Activated CD4-positive, alpha-beta T cell treated with anti-CD3 and anti-CD28 coated beads, Interleukin-10, Interleukin-2, amounts not matched to agents 100 ng/mL and 50 ng/mL, durations not matched to agents 16 hours and 8 hours (primary cell): Measurements from ENCODE around the gene FGD6.
A peak's percentile ranks its signal among the peaks of the same experiment; 100 is the strongest.
"Not testable (repeated sequence)": the region's sequence is repeated elsewhere in the genome, so short reads cannot be mapped to it uniquely, and the experiment has no call there.

ENCODE experiments used
- DNase-seq: peaks from one replicate; pipeline ENCODE4 v3.0.0-alpha.2; 2020

The FGD6 gene

DNA sequence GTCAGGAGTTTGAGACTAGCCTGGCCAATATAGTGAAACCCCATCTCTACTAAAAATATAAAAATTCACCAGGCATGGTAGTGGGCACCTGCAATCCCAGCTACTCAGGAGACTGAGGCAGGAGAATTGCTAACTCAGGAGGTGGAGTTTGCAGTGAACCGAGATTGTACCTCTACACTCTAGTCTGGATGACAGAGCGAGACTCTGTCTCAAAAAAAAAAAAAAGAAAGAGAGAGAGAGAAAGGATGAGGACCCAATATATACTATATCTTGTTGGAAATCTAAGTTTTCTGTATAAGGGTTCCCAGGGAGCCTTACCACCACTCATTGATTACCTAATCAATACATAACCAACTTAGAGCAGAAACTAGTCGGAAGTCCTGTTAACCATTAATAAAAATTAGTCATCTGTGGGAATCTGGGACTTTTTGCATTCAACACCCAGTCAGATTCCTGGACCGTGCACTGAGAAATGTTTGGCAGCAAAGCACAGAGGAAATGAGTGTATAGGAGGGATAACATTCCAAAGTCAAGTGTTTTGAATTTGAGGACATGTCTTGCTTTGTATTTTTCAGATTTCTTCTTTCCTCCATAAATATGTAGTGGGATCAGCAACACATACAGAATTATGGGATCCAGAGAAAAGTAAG, 99.0 kb downstream of the FGD6 start:
- DNase-seq, result no peak

DNA sequence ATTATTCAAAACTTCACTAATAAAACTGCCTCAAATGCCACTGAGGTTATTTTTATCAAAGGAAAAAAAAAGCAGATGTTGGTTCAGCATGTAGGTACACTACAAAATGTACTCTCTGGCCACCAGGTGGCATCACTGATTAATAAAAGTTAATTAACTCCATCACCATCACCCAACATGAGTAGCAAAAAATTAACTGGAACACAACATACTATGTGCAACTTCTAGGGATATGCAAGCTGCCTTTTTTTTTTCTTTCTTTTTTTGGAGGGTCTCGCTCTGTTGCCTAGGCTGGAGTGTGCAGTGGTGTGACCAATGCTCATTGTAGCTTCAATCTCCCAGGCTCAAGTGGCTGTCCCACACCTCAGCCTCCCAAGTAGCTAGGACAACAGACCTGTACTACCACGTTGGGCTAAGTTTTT, 100.1 kb downstream of the FGD6 start:
- DNase-seq, result peak; percentile 70

DNA sequence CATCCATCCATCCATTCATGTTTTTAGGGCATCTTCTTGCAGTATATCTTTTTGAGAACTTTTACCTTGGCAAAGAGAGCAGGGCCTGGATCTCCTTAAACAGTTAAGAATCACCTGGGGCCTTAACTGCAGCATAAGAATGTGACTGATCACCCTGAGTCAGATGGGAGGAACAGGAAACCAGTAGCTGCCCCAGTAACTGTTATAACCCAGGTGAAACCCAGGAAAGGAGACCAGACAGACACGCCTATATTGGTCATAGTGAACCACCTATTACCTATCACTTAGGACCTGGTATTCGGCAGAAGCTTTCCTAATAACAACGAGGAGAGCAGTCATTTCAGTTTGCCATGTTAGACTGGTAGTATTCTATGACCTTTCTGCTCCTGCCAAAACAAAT, 100.5 kb downstream of the FGD6 start:
- peak; percentile 16 for DNase-seq

DNA sequence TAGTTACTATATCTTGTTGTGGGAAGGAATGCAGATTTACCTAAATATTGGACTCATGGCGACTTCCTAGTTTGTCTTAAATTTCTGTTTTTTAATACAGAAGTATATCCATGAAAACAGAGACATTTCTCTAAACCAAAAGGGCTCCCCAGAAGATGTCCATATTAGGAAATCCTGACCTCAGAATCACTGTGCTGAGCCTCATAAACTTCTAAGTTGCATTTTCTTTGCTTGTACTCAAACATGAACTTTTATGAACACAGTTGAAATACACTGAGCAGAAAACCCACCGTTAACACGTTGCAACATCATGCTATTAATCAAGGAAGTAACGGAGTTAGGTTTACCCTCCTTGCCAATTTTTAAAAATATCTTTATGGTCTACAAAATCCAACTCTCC, 100.9 kb downstream of the FGD6 start:
- DNase-seq, result no peak

DNA sequence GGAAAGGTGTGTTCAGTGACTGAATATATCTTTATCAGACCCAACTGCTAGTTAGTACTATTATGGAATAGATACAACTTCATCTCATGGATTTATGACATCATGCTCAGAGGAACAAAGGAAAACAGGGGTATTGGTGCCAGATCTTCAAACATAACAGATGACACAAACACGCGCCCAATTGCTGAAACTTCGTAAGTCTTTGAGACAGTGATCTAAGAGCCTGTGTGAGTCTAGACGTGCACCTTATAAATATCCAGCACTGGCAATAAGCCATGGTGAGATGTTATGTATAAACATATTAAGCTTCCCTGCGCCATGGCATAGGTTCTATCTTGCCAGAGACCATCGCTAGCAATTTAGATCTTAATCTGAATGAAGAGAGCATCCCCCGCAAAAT, 101.6 kb downstream of the FGD6 start:
- no peak for DNase-seq

DNA sequence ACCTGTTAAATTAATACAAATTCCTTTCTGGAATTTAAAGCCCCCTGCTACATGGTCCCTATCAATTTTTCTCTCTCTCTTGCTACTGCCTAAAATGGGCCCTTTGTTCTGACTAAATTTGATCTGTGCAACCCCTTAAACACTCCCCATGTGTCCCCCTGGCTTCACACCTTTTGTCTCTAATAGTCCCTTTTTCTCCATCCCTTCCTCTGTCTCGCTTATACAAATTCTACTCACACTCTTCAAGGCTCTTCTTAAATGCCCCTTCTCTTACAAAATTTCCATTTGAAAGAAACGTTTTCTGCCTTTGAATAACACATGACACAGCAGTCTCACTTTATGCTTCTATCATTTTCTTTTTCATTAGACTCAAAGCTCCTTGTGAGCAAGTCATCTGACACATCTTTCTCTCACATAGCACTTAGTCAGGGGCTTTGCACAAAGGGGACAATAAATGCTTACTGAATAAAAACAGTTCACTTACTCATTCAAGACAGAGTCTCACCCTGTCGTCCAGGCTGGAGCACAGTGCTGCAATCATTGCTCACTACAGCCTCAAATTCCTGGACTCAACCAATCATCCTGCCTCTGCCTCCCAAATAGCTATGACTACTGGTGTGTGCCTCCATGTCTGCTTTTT, 102.4 kb downstream of the FGD6 start:
- peak; percentile 6 for DNase-seq

DNA sequence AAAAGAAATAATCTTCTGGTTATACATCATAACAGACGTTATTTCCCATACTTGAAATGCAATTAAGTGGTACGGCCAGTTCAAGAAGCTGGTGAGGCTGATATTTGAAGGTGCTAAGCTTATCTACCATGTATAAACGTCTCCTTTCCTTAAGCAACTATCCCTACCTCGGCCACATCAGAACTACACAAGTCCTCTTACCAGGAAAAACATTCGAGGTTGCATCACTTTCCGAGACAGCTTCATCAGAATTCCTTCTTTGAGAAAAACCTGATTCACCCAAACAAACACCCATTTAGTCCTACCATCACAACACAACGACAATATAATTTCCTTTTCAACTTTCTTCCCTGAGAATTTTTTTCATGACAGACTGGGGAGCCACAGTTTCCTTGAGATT, 109.9 kb downstream of the FGD6 start:
- DNase-seq, result no peak

DNA sequence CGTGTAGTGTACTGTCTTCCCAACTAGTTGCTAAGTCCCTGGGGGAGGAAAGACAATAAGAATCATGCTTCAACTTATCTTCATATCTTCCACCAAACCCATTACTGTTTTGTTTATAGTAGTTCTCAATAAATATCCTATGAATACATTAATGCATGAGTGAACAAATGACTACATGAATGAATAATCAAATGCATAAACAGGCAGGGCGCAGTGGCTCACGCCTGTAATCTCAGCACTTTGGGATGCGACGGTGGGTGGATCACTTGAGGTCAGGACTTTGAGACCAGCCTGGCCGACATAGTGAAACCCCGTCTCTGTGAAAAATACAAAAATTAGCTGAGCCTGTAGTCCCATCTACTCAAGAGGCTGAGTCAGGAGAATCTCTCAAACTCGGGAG, 111.7 kb downstream of the FGD6 start:
- peak; percentile 10 for DNase-seq

DNA sequence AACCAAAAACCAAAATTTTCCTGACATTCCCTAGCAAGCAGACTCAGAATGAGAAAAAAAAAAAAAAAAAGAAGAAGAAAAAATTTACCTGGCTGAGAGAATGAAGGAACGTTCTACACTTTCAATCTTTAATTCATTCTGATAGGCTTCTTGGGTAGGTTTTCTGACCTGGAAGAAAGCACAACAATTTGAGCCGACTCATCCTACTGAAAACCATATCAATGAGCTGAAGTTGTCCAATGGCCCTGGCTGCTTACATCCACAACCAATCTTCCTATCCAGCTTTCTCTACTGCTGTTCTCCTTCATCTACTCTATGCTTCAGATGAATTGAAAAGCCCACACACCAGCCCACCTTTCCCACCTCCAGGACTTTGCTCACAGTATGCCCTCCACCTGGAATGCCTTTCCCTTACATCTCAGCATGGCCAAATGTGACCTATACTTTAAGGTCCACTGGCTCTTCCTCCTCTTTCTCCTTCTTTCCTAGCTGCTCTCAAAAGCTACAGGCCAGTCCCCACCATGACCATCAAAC, 112.3 kb downstream of the FGD6 start:
- no peak for DNase-seq

DNA sequence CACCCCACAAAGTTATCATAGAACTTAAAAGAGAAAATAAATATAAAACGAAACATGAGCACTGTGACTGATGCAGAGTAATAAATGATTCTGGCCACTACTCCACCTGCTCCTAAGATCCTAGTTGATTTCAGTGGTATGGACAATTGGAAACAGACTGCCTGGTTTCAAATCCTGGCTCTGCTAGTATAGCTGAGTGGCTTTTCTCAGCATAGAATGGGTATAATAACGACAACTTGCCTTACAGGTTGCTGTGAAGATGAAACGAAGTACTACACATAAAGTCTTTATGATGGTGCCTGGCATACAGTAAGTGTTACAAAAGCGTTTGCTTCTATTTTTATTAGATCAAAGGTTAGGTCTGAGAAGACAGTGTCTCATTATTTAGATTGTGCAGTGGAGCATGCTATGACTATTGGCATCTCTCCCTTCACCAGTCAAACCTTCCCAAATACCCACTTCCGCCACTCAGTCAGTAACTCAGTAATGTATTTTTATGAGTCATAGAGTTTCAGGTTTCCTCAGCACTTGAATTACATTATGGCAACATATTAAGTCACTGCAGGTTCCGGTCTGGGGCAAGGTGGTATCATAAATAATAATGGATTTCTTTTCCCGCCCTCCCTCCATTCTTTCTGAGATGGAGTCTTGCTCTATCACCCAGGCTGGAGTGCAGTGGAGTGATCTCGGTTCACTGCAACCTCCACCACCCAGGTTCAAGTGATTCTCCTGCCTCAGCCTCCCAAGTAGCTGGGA, 114.2 kb downstream of the FGD6 start:
- peak; percentile 94 for DNase-seq

DNA sequence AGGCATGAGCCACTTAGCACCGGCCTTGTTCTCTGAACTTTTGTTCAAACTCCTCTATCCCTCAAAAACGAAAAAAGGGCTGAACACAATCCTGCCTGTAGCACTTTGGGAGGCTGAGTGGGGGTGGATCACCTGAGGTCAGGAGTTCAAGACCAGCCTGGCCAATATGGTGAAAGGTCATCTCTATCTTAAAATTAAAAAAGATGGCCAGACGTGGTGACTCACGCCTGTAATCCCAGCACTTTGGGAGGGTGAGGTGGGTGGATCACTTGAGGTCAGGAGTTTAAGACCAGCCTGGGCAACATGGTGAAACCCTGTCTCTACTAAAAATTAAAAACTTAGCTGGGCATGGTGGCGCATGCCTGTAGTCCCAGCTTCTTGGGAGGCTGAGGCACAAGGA, 115.3 kb downstream of the FGD6 start:
- DNase-seq, result not testable (repeated sequence)

DNA sequence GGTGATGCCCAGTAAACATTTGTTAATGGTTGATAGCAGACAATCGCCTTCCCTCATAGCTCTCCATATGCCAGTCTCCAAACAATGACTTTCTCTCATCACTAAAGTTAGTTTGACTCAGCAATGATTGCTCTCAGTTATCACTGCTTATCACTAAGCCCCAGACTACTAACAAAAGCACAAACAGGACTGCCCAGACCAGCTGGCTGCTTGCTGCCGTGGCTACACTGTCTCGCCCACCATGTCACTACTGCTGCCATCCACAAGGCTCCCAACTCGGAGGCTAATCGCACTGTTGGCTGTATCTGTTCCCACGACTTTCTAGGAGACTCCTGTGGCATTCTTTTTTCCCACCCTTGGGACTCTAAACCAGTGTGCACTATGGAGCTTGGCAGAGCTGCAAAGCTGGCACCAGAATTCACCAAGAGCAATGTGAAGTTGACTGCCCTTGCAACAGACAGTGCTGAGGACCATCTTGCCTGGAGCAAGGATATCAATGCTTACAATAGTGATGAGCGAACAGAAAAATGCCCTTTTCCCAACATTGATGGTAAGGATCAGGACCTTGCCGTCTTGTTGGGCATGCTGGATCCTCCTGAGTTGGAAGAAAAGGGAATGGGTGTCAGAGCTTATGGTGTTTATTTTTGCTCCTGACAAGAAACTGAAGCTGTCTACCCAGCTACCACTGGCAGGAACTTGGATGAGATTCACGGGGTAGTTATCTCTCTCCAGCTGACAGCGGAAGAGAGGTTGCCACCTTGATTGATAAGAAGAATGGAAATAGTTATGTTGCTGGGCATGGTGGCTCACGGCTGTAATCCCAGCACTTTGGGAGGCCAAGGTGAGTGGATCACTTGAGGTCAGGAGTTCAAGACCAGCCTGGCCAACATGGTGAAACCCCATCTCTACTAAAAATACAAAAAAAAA, 116.7 kb downstream of the FGD6 start:
- DNase-seq, result no peak

DNA sequence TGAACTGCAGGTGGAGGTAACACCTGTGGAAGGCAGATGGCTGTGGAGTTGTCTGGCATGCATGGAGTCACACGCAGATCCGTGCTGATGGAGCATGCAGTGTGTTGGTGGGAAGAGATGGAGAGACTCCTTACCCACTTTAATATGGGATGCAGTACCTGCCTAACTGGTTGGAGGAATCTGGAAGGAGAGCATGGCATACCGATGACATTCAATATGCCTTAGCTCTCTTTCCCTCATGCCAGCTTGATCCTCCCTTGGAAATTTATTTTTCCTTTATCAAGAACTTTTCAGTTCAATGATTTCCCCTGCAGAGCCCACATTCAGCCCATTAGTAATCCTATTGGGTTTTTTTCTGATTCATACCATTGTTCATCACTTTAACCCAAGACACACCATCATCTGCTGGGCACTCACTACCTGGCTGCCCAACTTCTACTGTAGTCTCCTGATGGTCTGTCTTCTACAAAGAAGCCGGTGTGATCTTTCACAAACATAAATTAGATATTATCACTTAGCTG, 117.9 kb downstream of the FGD6 start:
- DNase-seq, result no peak

DNA sequence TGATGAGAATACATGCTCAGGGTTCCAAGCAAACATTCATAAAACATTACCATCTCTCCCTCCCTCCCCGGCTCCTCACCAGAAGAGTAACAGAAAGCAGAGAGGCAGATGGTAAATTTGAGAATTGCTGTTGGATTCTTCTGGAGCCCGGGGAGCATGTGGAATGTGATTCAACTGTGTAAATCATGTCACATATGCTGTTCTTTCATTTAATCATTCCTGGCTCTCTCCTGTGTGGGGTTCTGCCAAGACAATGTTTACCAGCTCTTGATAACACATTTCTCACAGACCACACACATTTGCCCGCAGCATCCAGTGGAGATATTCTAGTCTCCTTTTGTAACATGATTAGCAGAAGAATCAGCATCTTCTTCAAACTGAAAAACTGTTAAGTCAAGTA, 120.4 kb downstream of the FGD6 start:
- DNase-seq, result no peak

DNA sequence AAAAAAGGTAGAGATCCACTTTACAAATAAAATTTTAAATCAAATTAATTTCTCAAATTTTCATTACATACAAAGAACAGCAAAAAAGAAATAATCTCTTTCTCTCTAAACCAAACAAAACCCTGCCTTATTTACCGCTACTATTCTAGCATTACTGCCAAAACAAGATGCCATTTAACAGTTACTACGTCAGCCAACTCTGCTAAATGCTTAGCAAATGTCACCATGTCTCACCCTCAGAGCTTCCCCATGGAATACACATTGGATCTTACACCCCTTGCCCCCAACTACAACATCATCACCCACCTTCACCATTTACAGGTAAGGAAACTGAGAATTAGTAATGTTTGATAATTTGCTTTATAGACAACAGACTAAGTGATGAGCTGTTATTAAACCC, 120.9 kb downstream of the FGD6 start:
- no peak for DNase-seq

DNA sequence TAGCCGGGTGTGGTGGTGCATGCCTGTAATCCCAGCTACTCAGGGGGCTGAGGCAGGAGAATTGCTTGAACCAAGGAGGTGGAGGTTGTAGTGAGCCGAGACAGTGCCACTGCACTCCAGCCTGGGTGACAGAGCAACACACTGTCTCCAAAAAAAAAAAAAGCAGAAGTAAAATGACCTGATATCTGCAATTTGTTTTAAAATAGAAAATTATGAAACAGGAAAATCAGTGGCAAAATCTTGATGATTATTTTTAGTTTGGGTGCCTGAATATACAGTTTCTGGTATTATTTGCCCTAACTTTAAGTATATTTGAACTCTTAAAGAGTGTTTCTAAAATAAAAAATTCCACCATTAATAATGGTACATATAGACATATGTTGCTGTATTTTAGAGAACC, 121.4 kb downstream of the FGD6 start:
- not testable (repeated sequence) for DNase-seq

DNA sequence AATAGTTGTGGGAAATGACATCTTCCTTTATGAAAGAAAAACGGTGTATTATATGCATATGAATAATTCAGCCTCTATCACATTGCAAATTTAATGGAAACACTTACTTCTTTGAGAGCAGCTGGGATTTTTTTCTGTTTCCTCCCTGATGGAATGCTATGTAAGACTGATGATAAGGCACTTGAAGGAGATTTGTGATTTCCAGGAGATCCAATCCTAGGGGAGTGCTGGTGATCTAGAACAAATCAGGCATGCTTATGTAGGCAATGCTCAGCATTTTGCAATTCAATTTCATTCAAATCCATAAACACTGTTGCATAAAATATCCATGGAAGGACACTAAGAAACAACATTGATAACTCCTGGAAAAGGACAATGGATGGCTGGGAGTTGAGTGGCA, 127.8 kb downstream of the FGD6 start:
- no peak for DNase-seq

DNA sequence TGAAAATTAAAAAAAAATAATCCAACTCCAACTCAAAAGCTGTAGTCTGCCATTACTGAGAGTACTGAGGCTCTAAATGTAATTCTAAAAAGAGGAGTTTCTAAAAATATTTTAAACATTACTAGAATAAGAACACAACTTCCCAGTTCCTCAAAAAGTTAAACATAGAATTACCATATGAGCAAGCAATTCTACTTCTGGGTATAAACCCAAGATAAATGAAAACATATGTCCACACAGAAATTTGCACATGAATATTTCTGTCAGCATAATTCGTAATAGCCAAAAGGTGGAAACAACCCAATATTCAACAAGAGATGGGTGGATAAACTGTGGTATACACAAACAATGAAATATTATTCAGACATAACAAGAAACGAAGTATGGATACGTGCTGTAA, 128.9 kb downstream of the FGD6 start:
- no peak for DNase-seq

DNA sequence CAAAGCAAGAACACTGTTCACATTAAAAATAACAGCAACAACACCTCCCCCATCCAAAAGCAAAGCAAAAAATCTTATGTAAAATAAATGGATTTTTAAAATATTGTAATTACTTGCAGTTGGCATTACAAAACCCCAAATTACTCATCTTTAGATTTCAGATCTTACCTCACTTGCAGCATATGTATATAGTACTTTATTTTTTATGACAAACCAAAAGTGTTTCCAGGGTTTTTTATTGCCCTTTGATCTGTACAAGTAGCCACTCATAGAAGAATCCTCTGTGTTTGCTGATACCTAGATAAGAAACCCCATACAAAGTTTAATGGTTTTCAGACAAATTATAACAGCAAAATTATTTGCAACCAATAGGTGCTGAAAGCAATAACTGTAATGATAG, 131.7 kb downstream of the FGD6 start:
- DNase-seq, result peak; percentile 38

DNA sequence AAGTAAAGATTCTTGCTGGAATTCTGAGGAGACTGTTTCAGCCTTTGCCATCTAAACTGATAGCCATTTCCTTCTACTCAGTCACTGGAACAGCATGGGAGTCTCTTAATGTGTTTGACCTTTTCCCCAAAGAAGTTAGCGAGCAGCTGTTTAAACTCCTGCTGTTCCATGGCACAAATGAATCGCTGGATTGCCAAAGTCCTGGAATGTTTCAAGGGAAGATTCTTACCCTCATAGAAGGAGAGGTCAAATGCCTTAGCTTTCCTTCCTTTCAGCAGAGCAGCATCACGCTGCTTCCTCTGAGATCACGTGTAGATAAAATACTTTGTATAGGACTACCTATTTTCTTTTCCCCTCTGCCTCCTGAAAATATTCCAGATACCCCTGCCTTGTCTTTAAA, 133.3 kb downstream of the FGD6 start:
- DNase-seq, result no peak

DNA sequence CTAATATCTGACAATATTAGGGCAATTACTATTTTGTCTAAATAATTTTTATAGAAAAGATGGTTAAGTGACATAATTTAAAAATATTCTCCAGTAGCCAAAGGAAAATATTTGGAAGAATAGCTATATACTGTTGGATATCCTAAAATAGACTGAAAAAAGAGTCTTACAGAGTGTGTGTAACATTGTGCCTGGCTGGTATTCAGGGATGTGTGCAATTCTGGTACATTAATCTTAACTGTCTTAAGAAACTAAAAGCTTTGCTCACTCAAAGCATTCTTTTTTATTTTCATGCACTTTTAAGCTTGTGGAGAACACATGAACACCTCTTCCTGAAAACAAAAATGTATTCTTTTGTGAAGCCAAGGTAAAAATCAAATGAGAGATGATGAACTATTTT, 133.8 kb downstream of the FGD6 start:
- no peak for DNase-seq

DNA sequence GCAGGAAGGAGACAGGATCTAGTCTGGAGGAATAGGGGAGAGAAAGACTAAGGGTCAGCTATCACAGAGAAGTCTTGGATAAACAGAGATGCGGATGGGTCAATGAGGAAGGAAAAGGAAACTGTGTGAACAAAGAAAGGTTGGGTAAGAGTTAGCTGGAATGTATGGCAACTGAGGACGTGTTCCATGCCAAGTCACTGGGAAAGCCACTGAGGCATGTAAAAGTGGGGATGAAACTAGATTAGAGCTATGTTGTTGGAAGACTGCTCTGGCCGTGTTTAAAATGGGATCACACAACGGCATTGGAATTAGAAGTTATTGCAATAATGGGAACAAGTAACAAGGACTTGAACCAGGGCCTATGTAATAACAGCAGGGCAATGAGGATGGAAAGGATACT, 139.9 kb downstream of the FGD6 start:
- DNase-seq, result no peak

DNA sequence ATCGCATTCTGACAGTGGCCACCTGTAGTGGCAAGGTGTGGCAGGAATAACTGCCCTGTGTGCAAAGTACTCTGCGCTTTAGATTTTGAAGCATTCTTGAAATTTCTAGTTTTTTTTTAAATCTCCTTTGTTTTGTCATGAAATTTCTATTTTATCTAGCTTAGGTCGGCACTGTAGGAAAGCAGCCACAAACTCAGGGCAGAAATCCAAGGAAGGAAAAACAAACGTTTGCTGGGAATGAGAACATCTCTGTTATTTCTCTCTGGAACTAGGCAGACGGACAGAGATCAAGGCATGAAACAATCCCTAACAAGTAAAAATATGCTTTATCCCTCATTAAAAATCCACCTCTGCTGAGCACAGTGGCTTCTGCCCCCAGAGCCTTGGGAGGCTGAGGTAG, 142.5 kb downstream of the FGD6 start:
- no peak for DNase-seq
